Renal cortical epithelial cell (primary cell): ENCODE data around the gene SERPINB1. TPM values are rescaled to one million over a fixed set of nuclear protein-coding genes. Genes with fewer than 3 reads are reported as not detected.

Source experiments
- DNase-seq: peaks from one replicate; pipeline ENCODE4 v3.0.0-alpha.2; 2011; ENCODE audit warnings: low read depth
- total RNA-seq: library from RNA; depleted of rRNA; stranded (reverse); fragments of >200 nt; gene quantifications from 2 replicates; pipeline ENCODE4 v1.2.3, GENCODE V29; 2014

The SERPINB1 gene
- total RNA-seq, 1 donor from 2014 or later: 43.6 TPM

DNA sequence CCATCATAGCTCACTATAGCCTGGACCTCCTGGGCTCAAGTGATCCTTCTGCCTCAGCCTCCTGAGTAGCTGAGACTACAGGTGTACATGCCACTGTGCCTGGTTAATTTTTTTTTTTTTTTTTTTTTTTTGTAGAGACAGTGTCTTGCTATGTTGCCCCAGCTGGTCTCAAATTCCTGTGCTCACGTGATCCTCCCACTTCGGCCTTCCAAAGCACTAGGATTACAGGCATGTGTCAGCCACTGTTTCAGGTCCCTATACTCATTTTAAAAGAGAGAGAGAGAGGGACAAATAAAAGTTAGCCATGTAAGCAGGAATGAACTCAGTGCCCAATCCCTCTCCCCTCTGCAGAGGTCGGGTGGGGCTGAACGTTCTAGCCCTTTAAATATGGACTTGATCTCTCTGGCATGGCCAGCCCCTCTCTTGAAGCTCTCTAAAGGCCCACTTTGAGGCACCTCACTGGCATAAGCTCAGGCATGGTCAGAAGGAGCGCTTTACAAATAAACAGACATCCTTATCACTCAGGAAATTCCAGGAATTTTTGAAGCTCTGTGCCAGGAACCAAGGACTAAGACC is 9.0 kb upstream of the SERPINB1 start:
- DNase-seq: peak; percentile 44

GRCh38 chr6:2848851-2849250 is 7.2 kb upstream of the SERPINB1 start:
- no peak for DNase-seq

- DNase-seq: no peak
Observed at GRCh38 chr6:2845880-2846208, 4.2 kb upstream of the SERPINB1 start.

DNA sequence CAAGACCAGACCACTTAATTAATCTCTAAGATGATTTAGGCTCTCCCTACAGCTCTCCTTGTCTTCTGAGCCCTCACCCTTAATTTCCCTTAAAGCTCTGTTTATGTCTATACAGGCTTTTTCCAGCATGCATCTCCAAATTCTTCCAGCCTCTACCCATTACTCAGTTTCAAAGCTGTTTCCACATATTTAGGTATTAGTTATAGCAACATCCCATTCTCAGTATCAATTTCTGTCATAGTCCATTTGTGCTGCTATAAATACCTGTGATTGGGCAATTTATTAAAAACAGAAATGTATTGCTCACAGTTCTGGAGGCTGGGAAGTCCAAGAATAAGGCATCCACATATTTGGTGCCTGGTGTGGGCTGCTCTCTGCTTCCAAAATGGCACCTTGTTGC is 2.3 kb upstream of the SERPINB1 start:
- DNase-seq: no peak

- peak; percentile 59 for DNase-seq
Observed at GRCh38 chr6:2843138-2843740, 1.6 kb upstream of the SERPINB1 start.

- DNase-seq: no peak
Observed at GRCh38 chr6:2842139-2842552, 483 bp upstream of the SERPINB1 start.

- DNase-seq: no peak
Observed at GRCh38 chr6:2840749-2841061, 958 bp downstream of the SERPINB1 start.

DNA sequence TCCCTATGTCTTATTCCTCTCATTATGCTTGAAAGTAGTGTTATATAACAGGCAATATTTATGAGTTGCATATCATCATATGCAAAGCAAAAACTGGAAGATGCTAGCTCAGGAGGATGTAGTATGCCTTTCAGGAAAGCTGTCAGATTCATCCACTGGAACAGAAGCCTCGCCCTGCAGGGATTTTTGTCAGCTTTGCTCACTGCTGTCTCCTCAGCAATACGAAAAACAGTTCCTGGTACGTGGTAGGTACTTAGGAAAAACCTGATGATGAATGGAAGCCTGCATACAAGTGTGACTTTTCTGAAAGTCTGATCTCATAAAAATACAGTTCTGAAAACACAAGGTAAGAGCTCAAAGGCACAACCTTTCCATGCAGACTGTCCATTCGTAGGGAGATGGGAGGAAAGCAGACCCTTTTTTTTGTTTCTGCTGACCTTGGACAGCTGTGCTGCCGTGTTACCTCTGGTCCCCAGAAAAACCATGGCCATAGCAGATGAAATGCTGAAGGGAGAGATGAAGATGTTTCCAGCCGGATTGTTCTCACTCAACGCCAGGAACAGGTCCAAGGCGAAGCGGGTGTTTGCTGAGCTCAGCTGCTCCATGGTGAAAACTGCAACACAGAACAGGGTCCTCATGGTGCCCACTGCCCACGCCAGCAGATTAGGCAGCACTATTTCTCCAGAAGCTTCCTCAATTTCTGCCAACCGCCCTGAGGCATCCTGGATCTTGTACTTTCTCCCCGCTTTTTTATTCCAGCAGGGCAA is 1.5 kb downstream of the SERPINB1 start:
- DNase-seq: peak; percentile 70

GRCh38 chr6:2839195-2839981 is 2.3 kb downstream of the SERPINB1 start:
- DNase-seq: peak; percentile 84

- DNase-seq: no peak
Observed at GRCh38 chr6:2838251-2838650, 3.4 kb downstream of the SERPINB1 start.

- no peak for DNase-seq
Observed at GRCh38 chr6:2834262-2834661, 7.4 kb downstream of the SERPINB1 start.

GRCh38 chr6:2831392-2831791 is 10.3 kb downstream of the SERPINB1 start:
- DNase-seq: no peak

- DNase-seq: no peak
Observed at GRCh38 chr6:2830183-2830582, 11.5 kb downstream of the SERPINB1 start.

DNA sequence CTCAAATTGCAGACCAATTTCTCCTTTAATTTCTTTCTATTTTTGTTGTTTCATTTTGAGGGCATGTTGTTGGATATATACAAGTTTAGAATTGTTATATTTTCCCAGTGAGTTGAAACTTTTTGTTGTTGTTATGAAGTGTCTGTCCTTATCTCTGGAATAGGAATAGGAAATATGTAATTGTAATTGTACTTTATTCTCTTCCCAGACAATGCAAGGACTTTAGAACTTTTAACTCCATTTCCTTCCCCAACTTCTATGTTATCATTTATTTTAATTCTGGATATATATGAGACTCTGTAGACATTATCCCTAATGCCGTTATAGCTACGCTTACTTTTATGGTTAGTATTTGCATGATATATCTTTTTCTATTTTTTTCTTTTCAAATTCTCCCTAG is 12.4 kb downstream of the SERPINB1 start:
- no peak for DNase-seq

DNA sequence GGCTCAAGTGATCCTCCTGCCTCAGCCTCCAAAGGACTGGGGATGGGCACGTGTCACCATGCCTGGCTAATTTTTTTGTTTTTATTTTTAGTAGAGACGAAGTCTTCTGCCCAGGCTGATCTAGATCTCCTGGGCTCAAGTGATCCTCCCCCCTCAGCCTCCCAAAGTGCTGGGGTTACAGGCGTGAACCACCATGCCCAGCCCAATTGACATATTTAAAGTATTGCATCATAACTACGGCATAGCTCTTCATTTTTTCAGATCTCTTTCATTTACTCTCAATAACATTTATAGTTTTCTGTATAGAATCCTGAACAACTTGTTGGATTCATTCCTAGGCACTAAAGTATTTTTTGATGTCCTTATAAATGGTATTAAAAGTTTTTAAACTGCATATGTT is 13.0 kb downstream of the SERPINB1 start:
- DNase-seq: no peak

GRCh38 chr6:2827142-2827541 is 14.5 kb downstream of the SERPINB1 start:
- DNase-seq: no peak

GRCh38 chr6:2826131-2826530 is 15.5 kb downstream of the SERPINB1 start:
- DNase-seq: no peak

- no peak for DNase-seq
Observed at GRCh38 chr6:2823104-2823850, 18.4 kb downstream of the SERPINB1 start.

GRCh38 chr6:2821554-2821953 is 20.1 kb downstream of the SERPINB1 start:
- no peak for DNase-seq

- no peak for DNase-seq
Observed at GRCh38 chr6:2820415-2820814, 21.2 kb downstream of the SERPINB1 start.

DNA sequence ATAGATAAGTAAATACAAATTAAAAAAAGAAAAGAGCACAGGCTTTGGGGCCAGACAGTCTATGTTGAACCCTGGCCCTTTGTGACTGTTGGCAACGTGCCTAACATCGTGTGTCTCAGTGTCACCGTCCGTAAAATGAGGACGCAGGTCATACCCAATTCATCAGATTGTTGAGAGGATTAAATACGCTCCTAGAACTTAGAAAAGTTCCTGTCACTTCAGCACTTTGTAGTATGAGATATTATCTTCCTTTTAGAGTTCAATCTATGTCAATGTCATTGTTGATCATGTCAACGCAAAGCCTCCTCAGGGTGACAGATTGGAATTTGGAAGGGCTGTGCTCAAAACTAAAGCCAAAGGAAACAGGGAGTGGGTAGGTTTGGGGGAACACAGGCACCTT is 21.7 kb downstream of the SERPINB1 start:
- no peak for DNase-seq

GRCh38 chr6:2819115-2819514 is 22.5 kb downstream of the SERPINB1 start:
- no peak for DNase-seq
